Activated T-helper 1 cell treated with anti-CD3 and anti-CD28 coated beads, Interleukin-2, amount 50 U/mL, for 16 hours (primary cell): Measurements from ENCODE around the gene ABI1.

Source experiments
- DNase-seq, 2 donors: peaks; one replicate each; pipeline ENCODE4 v3.0.0-alpha.2; 2020; ENCODE audit warnings: low read depth in 1 of 2, low spot score in 1 of 2

Gene ABI1

GRCh38 chr10:26855186-26855585 is 5.6 kb downstream of the ABI1 start:
- no peak for DNase-seq

GRCh38 chr10:26854524-26854923 is 6.2 kb downstream of the ABI1 start:
- DNase-seq, result no peak

- DNase-seq, result no peak
These were observed 16.3 kb downstream of the ABI1 start for GRCh38 chr10:26844396-26844975.

GRCh38 chr10:26843736-26844135 is 17.0 kb downstream of the ABI1 start:
- DNase-seq, result no peak

GRCh38 chr10:26841733-26842317 is 18.9 kb downstream of the ABI1 start:
- DNase-seq, result no peak

GRCh38 chr10:26840938-26841732 is 19.6 kb downstream of the ABI1 start:
- no peak for DNase-seq

GRCh38 chr10:26839966-26840627 is 20.7 kb downstream of the ABI1 start:
- DNase-seq, result no peak

GRCh38 chr10:26837139-26837538 is 23.6 kb downstream of the ABI1 start:
- DNase-seq, result no peak

- DNase-seq, result no peak
These were observed 25.7 kb downstream of the ABI1 start for GRCh38 chr10:26835025-26835424.

- DNase-seq, result no peak
These were observed 27.8 kb downstream of the ABI1 start for GRCh38 chr10:26832960-26833359.

- no peak for DNase-seq
These were observed 28.8 kb downstream of the ABI1 start for GRCh38 chr10:26831936-26832335.

- DNase-seq, result no peak
These were observed 30.8 kb downstream of the ABI1 start for GRCh38 chr10:26829810-26830515.

GRCh38 chr10:26824015-26824690 is 36.6 kb downstream of the ABI1 start:
- no peak for DNase-seq

GRCh38 chr10:26821699-26822570 is 38.8 kb downstream of the ABI1 start:
- DNase-seq, result no peak

- no peak for DNase-seq
These were observed 45.3 kb downstream of the ABI1 start for GRCh38 chr10:26815500-26815899.

GRCh38 chr10:26810435-26811026 is 50.2 kb downstream of the ABI1 start:
- no peak for DNase-seq

- no peak for DNase-seq
These were observed 50.8 kb downstream of the ABI1 start for GRCh38 chr10:26809973-26810372.

- DNase-seq, result no peak
These were observed 53.2 kb downstream of the ABI1 start for GRCh38 chr10:26807532-26807931.

GRCh38 chr10:26806557-26806956 is 54.2 kb downstream of the ABI1 start:
- no peak for DNase-seq
